ENCODE results near the gene RASGEF1C.
"Not testable (repeated sequence)": the region's sequence is repeated elsewhere in the genome, so short reads cannot be mapped to it uniquely, and the experiment has no call there.

The RASGEF1C gene

GRCh38 chr5:180135128-180135955 is 73.7 kb downstream of the RASGEF1C start:
- no peak for DNase-seq

- DNase-seq: no peak
These were observed 75.0 kb downstream of the RASGEF1C start for GRCh38 chr5:180133971-180134508.

GRCh38 chr5:180133551-180133950 is 75.5 kb downstream of the RASGEF1C start:
- no peak for DNase-seq

GRCh38 chr5:180133060-180133459 is 76.0 kb downstream of the RASGEF1C start:
- no peak for DNase-seq

GRCh38 chr5:180130876-180131740 is 77.9 kb downstream of the RASGEF1C start:
- DNase-seq: no peak

GRCh38 chr5:180130291-180130869 is 78.6 kb downstream of the RASGEF1C start:
- DNase-seq: no peak

GRCh38 chr5:180129291-180130190 is 79.5 kb downstream of the RASGEF1C start:
- DNase-seq: no peak

GRCh38 chr5:180128671-180129261 is 80.2 kb downstream of the RASGEF1C start:
- no peak for DNase-seq

- no peak for DNase-seq
These were observed 81.0 kb downstream of the RASGEF1C start for GRCh38 chr5:180127682-180128670.

- no peak for DNase-seq
These were observed 82.0 kb downstream of the RASGEF1C start for GRCh38 chr5:180126716-180127681.

GRCh38 chr5:180126156-180126555 is 82.9 kb downstream of the RASGEF1C start:
- not testable (repeated sequence) for DNase-seq

GRCh38 chr5:180124662-180125061 is 84.3 kb downstream of the RASGEF1C start:
- not testable (repeated sequence) for DNase-seq

- DNase-seq: no peak
These were observed 86.1 kb downstream of the RASGEF1C start for GRCh38 chr5:180122875-180123274.

- DNase-seq: no peak
These were observed 87.1 kb downstream of the RASGEF1C start for GRCh38 chr5:180121826-180122413.

- DNase-seq: no peak
These were observed 88.5 kb downstream of the RASGEF1C start for GRCh38 chr5:180120237-180121101.

- no peak for DNase-seq
These were observed 89.1 kb downstream of the RASGEF1C start for GRCh38 chr5:180119903-180120236.

- DNase-seq: no peak
These were observed 89.7 kb downstream of the RASGEF1C start for GRCh38 chr5:180119031-180119902.
